HL-60 (cell line): ENCODE measurements around the gene DCAF17.

ENCODE experiments used
- POLR2AphosphoS5 ChIP-seq: IDR thresholded peaks from 2 replicates; pipeline ENCODE4 v1.6.1; 2012; ENCODE audit warnings: low read depth
- TF ChIP-seq, protein P1 (sequence below): IDR thresholded peaks from one replicate; pipeline ENCODE4 v1.5.1; 2011; ENCODE audit warnings: low read length, control low read depth, inconsistent platforms; ENCODE audit not compliant: insufficient read depth

DNA sequence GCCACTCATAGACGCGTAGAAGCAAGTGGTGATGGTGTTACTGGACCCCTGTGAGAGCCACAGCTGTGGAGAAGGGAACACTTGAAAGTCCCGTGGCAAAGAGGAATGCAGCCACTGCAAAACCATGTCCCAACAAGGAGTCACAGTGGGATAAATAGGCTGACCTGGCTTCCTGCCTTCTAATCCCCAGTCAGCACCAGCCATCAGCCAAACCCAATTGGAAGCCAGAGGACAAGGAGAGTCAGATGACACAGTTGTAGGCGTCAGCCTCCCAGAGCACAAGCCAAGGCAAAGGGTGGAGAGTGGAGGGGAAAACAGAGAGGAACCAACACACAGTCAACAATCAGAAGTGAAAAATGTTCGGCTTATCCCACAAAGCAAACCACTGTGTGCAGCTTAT lies 82.8 kb downstream of the DCAF17 start:
- TF ChIP-seq, protein P1, sequence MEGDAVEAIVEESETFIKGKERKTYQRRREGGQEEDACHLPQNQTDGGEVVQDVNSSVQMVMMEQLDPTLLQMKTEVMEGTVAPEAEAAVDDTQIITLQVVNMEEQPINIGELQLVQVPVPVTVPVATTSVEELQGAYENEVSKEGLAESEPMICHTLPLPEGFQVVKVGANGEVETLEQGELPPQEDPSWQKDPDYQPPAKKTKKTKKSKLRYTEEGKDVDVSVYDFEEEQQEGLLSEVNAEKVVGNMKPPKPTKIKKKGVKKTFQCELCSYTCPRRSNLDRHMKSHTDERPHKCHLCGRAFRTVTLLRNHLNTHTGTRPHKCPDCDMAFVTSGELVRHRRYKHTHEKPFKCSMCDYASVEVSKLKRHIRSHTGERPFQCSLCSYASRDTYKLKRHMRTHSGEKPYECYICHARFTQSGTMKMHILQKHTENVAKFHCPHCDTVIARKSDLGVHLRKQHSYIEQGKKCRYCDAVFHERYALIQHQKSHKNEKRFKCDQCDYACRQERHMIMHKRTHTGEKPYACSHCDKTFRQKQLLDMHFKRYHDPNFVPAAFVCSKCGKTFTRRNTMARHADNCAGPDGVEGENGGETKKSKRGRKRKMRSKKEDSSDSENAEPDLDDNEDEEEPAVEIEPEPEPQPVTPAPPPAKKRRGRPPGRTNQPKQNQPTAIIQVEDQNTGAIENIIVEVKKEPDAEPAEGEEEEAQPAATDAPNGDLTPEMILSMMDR = no peak
- no peak for TF ChIP-seq POLR2AphosphoS5
